22Rv1 (cell line): ENCODE data around the gene CRYZ.

Source experiments
- H3K27ac ChIP-seq: fragments of 450-650 bp; 2 replicates; pipeline ENCODE4 v1.5.1; 2017
- ZFX ChIP-seq: fragments of 450-650 bp; IDR thresholded peaks from 2 replicates; pipeline ENCODE4 v1.6.1; 2017; ENCODE audit warnings: antibody characterized with exemption, borderline replicate concordance
- TF ChIP-seq, protein P1 (sequence below): fragments of 450-650 bp; IDR thresholded peaks from 2 replicates; pipeline ENCODE4 v1.5.1; 2017; ENCODE audit warnings: mild to moderate bottlenecking

CRYZ gene

DNA sequence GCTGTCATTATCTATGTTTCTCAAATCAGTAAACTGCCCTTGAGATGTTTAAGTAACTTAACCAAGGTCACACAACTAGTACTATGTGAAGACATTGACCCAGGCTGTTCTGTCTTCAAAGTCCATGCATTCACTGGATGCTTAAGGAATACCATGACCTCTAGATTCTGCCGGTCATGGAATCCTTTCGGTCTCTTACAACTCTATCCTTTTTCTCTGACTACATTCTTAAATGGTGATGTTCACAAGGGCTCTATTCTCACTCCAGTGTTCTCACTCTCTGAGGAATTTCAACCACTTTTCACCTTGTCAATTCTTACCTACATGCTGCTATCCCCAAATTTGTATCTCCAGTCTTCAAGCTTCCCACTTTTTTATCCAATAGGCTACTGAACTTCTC lies 15.2 kb downstream of the CRYZ start:
- H3K27ac ChIP-seq = no peak overlapping the region
- TF ChIP-seq, protein P1, sequence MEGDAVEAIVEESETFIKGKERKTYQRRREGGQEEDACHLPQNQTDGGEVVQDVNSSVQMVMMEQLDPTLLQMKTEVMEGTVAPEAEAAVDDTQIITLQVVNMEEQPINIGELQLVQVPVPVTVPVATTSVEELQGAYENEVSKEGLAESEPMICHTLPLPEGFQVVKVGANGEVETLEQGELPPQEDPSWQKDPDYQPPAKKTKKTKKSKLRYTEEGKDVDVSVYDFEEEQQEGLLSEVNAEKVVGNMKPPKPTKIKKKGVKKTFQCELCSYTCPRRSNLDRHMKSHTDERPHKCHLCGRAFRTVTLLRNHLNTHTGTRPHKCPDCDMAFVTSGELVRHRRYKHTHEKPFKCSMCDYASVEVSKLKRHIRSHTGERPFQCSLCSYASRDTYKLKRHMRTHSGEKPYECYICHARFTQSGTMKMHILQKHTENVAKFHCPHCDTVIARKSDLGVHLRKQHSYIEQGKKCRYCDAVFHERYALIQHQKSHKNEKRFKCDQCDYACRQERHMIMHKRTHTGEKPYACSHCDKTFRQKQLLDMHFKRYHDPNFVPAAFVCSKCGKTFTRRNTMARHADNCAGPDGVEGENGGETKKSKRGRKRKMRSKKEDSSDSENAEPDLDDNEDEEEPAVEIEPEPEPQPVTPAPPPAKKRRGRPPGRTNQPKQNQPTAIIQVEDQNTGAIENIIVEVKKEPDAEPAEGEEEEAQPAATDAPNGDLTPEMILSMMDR = no peak
- TF ChIP-seq ZFX = no peak

DNA sequence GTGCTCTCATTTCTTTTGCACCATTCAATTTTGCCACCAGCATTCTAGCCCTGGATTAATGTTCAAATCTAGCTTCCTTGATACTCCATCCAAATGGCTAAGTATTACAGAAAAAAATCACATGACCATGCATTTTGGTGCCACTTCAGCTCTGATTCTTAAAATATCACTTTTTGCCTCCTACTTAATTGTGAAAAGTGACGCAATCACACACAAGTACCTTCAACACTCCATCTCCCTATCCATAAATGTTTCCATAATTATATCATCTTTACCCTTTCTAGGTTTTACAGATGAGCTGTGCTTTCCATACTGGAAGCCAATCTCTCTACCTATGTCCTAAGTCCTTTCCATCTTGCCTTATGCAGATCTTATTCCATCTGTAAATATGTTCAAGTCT lies 16.0 kb downstream of the CRYZ start:
- TF ChIP-seq, protein P1 = no peak
- TF ChIP-seq ZFX = no peak
- H3K27ac ChIP-seq = no peak overlapping the region

DNA sequence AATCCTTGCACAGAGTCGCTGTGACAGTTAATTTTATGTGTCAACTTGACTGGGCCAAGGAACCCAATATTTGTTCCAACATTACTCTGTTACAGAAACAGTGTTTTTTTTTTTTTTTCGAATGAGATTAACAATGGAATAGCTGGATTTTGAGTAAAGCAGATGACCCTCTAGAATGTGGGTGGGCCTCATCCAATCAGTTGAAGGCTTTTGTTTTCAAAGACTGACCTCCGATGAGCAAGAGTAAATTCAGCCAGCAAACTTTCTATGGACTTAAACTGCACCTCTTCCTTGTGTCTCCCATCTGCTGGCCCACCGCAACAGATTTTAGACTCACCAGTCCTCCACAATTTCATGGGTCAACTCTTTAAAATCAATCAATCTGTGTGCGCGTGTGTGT lies 17.0 kb downstream of the CRYZ start:
- no peak for TF ChIP-seq ZFX
- TF ChIP-seq, protein P1 = no peak
- no peak overlapping the region for H3K27ac ChIP-seq

DNA sequence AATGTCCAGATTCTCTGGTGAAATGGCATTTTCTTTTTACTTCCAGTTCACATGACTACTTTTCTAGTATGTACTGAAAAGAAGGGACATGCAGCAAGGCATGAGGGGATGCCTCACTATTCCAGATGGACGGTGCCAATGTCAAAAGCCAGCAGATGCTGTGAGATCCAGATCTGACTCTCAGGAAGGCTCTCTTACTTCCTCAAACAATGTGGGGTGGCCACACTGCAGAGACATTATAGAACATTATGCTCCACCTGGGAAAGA lies 17.7 kb downstream of the CRYZ start:
- no peak overlapping the region for H3K27ac ChIP-seq
- no peak for TF ChIP-seq ZFX
- TF ChIP-seq, protein P1 = no peak

DNA sequence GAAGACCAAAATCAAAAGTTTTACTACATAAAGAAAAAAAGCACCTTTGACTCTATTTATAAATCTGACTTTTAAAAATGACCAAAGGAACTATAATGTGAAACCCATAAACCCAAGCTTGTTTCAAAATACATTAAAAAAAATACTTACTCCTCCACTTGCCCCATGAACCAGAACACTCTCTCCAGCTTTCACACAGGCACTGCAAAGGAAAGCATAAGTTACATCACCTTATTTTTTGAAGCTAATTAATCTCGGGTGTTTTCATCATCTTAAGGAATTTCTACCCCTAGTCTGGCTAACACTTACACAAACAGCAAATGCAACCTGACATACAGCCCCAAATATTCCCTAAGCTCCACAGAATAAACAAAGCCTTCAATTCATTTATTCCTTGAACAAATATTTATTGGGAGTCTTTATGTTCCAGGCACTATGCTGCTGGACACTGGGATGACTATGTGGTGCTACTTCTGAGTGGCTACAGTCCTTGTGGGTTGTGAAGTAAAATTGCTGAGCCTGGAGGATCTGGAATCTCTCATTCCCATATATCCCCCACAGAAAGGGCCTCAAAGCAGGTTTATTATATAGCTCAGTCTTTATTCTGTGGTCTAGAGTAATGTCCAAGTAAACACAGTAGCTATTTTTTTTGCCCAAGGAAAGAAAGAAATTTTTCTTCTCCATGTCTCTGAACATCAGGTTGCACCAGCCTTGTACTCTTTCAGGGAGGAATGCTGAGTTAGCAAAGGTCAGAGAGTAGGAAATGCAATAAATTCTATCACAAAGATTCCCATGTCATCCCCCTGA lies 18.2 kb downstream of the CRYZ start:
- H3K27ac ChIP-seq = no peak overlapping the region

DNA sequence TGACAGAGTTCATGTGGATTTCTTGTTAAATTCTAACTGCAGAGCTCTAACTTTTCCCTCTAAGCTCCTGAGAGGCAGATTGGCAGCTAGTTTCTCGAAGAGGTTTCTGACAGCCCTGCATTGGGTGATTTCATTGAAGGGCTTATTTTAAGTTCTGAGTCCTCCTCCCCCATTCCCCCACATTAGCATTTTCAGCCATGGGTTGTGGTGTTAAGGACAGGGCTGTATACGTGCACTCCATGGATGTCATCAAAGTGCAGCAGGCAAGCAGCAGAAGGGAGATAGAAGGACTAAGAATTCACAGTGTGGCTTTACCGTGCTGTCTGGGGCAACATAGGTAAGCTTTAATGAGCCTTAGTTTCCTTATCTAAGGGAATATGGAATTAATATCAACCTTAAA lies 19.0 kb downstream of the CRYZ start:
- no peak overlapping the region for H3K27ac ChIP-seq

More for the DNA sequence above, 18.2 kb downstream of the CRYZ start:
- TF ChIP-seq, protein P1 = no peak
- TF ChIP-seq ZFX = no peak

DNA sequence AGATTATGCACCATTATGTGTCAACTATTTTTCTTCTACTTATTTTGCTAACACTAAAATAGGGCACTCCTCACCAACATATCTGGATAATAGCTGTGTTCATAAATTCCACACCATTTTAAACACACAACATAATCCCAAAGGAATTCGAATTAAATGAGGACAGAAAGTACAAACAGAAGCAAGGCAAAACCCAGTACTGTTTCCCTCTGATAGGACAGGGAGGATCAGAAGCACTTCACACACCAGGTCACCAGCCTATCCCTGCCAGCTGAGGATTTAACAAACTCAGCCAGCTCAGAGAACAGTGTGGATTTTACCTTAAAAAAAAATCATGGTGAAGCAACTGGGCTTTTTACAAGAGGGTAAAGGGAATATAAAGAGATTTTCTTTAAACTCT lies 20.0 kb downstream of the CRYZ start:
- no peak overlapping the region for H3K27ac ChIP-seq
- no peak for TF ChIP-seq ZFX
- TF ChIP-seq, protein P1 = no peak

More for the DNA sequence above, 19.0 kb downstream of the CRYZ start:
- TF ChIP-seq, protein P1 = no peak
- no peak for TF ChIP-seq ZFX
